ENCODE data around the gene SYT7.
A peak's percentile ranks its signal among the peaks of the same experiment; 100 is the strongest.

DNA sequence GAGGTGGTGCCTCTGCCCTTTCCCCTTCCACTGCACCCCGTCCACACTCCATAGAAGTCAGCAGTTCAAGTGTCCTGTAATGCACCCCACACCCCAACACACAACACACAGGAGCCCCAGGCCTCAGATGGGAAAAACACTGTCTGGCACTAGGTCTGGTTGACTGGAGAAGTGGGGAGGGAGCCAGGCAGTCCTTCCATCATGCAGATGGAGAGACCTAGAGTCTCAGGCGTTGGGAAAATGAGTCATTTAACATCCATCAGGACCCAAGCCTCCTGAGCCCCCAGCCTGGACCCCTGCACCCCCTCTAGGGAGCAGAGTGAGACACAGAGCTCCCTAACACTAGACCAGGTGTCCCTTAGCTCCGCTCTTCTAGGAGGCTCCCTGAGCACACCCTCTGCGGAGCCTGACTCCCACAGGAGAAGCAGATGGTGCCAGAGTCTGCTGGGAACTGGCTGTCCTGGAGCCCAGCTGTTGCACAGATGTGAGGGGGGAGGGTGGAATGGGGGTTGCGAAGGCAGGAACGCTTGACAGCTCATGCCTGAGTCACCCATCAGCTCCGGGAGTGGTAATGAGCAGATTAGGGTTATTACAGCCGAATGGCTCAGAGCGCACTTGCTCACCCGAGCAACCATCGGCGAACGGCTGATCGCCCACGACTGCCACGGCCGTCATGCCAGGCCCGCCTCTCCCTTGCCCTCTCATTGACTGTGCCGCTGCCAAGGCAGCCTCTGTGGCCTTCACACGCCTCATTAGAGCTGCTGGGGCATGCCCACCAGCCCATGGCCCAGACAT is 22.1 kb upstream of the SYT7 start:
- TF ChIP-seq, protein P1, sequence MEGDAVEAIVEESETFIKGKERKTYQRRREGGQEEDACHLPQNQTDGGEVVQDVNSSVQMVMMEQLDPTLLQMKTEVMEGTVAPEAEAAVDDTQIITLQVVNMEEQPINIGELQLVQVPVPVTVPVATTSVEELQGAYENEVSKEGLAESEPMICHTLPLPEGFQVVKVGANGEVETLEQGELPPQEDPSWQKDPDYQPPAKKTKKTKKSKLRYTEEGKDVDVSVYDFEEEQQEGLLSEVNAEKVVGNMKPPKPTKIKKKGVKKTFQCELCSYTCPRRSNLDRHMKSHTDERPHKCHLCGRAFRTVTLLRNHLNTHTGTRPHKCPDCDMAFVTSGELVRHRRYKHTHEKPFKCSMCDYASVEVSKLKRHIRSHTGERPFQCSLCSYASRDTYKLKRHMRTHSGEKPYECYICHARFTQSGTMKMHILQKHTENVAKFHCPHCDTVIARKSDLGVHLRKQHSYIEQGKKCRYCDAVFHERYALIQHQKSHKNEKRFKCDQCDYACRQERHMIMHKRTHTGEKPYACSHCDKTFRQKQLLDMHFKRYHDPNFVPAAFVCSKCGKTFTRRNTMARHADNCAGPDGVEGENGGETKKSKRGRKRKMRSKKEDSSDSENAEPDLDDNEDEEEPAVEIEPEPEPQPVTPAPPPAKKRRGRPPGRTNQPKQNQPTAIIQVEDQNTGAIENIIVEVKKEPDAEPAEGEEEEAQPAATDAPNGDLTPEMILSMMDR (IDR thresholded peaks at IDR 0.05) = peak in 1 of 4 experiments; percentile 20
- peak in 1 of 2 donors; percentile 14 for TF ChIP-seq POLR2A (IDR thresholded peaks at IDR 0.05)
